T-helper 9 cell (primary cell): ENCODE data around the gene ALKAL2.

Experiments
- DNase-seq: peaks from one replicate; pipeline ENCODE4 v3.0.0-alpha.2; 2020

The ALKAL2 gene

DNA sequence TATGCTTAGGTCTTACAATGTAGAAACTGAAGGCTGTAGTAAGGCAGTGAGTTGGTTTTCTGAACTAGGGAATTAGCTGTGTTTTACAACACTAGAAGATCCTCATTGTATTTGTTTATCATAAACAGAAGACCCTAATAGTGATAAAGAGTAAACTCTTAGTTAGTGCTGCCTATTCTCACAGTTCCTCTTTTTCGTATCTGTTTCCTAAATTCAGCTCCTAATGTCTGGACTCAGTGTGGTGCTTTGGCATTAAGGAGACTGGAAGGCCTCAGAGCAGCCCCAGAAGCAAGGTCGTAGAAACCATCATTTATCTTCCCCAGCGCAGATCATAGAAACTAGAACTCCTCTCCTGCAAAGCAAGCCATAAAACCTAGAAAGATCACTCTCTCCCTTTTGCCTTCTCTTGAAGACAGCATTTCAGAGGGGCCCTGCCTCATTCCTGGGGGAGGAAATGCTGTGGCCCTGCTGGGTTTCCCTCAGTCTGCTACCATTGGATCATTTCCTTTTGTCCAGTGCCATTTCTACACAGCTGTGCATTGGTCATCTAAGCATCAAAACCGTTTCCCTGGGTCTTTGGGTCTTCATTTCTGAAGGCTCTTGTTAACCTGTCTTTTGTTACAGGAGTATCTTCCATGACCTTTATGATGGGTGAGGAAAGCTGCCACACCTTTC, 18.4 kb downstream of the ALKAL2 start:
- DNase-seq = no peak

DNA sequence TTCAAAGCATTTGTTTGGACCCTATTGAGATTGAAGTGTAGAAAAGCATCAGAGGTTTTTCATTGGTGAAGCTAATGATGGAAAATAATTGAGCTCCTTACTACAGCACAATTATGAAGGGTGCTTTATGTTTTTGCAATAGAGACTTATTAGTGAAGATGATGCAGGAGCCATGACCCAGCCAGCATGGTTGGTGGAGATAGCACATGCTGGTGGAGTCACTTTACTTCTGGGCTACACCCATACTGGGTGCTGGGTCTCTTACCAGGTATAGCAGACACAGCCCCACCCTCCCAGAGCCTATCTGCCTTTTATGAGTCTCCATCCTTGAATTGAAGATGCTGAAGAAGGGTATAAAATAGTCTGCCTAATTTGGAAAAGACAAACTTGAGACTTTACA, 19.6 kb downstream of the ALKAL2 start:
- DNase-seq = no peak

DNA sequence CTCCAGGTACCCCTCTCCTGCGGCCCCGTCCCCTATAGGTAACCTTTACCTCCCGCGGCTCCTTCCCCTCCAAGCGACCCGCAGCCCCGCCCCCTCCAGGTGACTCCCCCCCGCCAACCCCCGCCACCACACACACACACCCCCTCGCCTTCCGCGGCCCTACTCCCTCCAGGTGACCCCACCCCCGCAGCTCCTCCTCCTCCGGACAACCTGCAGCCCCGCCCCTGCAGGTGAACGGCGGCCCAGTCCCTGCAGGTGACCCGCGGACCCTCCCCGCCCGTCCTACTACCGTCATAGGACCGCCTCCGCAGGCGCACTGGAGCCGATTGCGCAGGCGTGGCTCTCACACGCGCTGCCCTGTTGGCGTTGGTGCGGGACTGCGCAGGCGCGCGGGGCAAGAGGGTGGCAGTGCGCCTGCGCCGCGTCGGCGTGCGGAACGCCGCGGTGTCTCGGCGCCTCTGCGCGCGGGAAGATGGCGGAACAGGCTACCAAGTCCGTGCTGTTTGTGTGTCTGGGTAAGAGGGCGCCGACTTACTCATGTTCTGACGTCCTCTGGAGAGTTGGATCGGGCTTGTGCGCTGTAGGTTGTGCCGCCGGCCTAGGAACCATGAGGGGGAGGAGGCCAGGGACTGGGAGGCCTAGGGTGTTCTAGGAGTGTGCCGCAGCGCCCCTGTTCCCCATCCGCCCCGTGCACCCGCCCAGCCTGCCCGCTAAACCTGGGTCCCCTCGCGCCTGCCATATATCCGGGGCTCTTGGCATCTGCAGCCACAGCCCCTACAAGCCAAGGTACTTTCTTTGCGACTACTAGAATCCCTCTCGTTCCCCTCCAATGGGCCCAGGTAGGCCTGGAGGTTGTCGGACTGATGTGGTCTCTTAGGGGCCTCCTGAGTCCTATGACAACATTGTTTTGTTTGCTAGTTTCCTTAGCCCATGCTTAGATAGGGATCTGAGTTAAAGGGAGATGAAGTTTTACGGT, 23.1 kb downstream of the ALKAL2 start, which contains the start of gene ACP1:
Gene ACP1, plus strand, starts transcription at position 455 of the 976 bp plus-strand sequence. Its CDS starts 18 bp downstream, at position 473.
- DNase-seq = peak; percentile 93

DNA sequence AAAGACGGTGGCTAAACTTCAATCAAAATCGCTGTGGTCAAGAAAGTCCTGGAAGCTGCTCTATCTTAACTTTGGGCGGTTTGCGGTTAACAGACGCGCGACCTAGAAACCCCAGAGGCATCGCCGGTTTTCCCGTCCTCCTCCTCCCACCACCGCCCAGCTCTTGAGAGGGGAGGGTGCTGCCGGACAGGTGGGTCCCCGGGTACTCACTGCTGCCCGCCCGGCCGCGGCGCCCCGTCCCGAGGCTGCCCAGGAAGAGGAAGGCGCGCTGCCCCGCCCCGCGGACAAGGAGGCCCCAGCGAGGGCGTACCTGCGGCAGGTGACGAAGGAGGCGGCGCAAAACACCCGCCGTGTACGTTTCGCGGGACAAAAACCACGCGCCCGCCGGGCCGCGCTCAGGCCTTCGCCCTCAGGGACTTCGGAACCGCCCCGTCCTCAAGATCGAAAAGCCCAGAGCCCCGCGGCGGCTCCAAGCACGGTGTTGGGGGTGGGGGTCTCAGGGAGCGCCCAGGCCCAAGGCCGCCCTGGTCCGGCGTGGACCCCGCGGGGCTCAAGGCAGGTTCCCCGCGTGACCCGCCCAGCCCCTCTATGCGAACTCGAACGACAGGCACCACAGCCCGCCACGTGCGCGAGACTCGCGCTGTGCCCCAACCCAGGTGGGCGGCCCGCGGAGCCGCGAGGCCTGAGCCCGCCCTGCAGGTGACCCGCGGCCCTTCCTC, 24.0 kb downstream of the ALKAL2 start, which contains the start of gene SH3YL1:
Gene SH3YL1, minus strand, starts transcription at position 259 of the 719 bp plus-strand sequence. Its CDS starts 48 bp downstream, at position 211.
- peak; percentile 56 for DNase-seq

DNA sequence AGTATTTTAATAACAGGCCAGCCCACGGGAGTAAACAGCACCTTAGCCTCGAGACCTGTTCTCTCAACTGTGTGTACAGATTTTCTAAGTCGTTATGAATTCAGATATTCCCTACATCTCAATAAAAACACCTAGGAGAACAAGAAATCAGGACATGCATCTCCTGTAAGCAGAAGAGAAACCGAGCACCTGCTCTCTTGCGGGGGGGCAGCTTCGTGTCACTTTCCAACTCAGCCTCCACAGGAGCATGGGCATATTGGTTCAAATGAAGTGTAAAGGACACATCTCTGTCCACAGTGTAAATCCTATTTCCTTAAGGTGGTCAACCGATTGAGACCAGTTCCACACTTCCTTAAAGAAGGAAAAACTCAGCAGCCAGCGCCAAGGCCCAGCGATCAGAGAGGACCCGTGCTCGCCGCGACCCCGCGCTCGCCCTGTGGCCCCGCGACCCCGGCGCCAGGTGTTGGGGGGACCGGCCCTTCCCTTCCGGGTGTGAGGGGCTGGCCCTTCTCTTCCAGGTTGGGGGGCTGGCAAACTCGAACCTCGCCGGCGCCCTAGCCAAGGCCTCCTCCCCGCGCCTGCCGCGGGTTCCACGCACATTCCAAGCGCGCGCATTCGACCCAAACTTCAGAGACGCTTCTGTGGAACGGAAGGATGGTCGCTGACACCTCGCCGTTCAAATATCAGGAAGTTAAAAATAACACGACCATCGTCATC, 24.7 kb downstream of the ALKAL2 start:
- no peak for DNase-seq

DNA sequence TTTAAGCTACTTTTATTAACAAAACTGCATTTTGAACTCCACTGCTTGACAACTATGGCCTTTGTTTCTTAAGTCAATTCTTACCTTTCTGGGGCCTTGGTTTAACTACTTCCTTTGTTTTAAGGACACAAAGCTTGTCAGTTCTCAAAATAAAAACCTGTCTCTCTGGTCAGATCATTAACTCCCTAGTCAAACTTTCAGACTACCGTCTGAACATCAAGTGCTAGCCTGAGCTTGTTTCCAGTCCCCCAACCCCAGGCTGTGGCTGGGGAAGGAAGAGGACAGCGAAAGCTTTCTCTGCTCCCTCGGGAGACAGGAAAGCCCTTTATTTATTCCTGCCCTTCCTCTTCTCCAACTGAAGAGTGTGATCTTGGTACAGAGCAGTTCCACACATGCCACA, 25.8 kb downstream of the ALKAL2 start:
- DNase-seq = no peak

DNA sequence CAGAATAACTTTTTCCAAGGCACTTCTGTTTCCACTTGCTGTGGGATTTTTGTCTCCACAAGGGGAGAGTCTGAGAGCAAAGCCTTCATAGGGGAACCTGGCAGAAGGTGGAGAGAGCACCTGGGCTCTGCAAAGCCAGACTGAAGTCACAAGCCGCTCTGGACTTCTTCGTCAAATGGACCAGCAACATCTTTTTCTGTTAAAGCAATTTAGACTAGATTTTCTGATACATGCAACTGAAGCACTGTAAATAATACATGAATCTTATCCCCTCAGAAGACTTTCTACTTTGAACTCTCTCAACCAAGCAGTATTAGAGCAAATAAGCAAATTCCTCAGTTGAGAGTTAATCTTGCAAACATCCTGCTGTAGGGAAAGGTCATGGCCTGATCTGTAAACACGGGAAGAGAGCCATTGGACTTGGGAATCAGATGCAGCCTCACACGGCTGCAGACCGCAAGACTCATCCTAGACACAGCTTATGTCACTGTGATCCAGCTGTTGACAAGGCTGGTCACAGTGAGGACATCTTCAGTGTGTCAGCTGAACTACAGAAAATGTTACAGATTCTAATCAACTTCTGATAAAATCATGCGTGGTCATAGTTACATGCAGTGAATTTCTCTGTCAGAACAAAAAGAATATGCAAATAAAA, 27.3 kb downstream of the ALKAL2 start:
- DNase-seq = no peak

DNA sequence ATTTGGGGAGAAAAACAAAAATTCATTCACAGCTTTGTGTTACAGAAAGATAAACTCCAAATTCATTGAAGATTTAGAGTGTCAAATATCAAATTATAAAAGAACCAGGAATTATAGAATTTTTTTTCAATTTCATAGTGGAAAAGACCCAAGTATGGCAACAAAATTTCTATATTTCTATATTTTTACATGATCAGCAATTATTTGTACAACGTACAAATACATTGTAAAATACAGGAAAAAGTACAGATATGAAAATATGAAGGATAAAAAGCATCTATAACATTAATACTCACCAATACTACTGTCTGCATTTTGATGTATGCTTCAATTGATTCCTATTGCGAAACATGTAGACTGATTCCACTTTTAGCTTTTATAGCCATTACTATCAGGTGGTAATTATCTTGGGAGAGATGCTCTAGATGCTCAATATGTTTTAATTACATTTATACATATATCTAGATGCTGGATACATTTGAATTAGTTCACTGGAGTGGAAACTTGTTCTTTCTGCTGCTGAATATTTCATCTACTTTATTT, 28.0 kb downstream of the ALKAL2 start:
- DNase-seq = no peak

DNA sequence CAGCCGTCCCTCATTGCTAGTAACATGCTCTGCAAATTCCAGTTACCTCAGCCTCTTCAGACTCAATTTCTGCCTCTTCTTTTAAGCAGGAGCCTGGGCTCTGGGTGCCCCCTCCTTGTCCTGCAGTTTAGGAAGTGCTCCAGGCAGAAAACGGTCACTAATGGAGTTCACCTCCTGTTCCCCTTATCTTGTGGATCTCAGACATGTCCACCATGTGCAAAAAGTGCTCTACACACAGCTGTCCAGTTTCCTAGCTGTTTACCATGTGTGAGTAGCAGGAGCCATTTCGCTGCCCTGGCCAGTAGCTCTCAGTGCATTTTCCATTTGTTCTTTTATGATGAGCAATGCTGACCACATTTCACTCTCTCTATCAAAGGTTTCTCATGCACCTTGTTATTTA, 29.0 kb downstream of the ALKAL2 start:
- no peak for DNase-seq

DNA sequence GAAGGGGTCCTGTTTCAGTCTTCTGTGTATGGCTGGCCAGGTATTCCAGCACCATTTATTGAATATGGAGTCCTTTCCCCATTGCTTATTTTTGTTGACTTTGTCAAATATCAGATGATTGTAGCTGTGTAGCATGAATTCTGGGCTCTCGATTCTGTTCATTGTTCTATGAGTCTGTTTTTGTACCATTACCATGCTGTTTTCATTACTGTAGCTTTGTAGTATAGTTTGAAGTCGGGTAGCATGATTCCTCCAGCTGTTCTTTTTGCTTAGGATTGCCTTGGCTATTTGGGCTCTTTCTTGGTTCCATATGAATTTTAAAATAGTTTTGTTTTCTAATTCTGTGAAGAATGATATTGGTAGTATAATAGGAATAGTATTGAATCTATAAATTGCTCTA, 30.0 kb downstream of the ALKAL2 start:
- no peak for DNase-seq

DNA sequence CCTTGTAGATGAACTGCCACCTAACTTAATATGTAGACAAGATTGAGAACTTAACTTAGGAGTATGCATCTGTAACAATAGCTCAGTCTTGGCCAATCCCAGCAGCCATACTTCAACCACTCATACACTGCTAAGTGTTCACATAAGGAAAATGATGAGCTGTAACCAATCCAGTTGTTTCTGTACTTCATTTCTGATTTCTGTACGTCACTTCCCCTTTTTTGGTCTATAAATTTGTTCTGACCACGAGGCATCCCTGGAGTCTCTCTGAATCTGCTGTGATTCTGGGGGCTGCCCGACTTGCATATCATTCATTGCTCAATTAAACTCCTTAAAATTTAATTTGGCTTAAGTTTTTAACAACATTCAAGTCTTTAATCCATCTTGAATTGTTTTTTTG, 30.5 kb downstream of the ALKAL2 start:
- no peak for DNase-seq

DNA sequence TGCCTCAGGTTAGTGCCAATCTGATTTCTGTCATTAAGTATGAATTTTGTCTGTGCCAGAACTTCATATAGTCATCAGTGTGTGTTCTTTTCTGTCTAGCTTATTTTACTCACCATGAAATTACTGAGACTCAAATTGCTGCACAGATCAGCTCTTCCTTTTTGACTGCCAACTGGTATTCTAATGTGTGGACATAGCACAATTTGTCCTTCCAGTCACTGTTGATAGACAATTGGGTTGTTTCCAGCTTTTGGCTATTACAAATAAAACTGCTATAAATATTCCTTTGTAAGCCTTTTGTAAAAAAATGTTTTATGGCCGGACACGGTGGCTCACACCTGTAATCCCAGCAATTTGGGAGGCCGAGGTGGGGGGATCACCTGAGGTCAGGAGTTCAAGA, 31.8 kb downstream of the ALKAL2 start:
- DNase-seq = no peak

DNA sequence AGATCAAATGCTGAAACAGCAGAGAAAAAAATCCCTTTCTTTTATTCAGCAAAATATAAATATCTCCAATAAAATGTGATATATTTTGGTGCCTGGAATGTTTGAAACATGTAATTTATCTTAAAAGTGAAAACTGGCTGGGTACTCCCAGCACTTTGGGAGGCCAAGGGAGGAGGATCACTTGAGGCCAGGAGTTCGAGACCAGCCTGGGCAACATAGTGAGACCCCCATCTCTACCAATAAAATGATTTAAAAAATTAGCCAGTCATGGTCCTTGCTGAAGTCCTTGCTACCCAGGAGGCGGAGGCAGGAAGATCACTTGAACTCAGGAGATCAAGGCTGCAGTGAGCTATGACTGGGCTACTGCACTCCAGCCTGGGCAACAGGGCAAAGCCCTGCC, 32.7 kb downstream of the ALKAL2 start:
- no peak for DNase-seq

DNA sequence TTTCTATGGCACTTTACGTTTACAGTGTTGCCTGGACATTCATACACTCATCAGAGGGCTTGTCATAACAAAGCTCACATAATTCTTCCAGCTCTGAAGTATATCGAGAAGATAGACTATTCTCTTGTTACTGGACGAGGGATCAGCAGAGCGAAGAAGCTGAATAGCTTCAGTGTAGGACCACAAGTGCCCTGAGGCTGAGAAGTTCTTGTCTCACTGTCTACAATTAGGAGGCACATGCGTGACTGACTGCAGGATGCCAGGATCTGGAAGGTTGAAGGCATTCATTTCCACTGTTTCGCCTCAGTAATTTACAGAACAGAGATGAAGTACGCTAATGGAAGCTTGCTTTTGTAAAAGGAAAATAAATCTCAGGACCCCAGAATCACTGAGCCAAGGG, 33.6 kb downstream of the ALKAL2 start:
- DNase-seq = no peak

DNA sequence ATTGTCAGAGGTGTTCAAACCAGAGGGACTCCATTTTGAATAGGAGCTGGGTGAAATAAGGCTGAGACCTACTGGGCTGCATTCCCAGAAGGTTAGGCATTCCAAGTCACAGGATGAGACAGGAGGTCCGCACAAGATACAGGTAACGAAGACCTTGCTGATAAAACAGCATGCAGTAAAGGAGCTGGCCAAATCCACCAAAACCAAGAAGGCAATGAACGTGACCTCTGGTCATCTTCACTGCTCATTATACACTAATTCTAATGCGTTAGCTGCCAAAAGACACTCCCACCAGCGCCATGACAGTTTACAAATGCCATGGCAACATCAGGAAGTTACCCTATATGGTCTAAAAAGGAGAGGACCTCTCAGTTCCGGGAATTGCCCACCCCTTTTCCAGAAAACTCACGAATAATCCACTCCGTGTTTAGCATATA, 34.7 kb downstream of the ALKAL2 start:
- DNase-seq = no peak

DNA sequence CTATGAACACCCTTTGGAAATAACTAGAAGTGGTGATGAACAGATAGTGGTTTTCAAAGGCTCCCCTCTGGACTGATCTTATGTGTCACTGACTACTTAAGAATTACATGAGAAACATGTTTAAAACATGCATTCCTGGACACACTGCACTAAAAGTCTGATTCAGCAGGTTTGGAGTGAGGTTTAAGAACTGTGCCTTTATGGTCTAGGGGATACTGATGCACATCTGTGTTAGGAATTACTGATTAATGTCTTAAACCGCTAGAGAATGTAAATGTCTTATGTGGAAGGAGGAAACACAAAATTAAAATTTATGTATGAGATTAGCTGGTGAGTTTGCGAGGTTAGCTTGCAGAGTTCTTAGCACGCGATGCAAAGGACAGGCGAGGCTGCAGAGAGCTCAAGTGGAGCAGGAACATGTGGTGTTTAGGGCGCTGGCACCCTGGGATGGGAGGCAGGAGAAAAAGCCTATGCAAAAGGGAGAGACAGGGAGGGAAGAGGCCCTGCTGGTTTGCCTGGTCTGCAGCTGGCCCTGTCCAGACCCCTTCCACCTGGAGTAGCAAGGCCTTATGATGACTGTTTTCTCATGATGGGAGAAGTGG, 35.8 kb downstream of the ALKAL2 start:
- no peak for DNase-seq

DNA sequence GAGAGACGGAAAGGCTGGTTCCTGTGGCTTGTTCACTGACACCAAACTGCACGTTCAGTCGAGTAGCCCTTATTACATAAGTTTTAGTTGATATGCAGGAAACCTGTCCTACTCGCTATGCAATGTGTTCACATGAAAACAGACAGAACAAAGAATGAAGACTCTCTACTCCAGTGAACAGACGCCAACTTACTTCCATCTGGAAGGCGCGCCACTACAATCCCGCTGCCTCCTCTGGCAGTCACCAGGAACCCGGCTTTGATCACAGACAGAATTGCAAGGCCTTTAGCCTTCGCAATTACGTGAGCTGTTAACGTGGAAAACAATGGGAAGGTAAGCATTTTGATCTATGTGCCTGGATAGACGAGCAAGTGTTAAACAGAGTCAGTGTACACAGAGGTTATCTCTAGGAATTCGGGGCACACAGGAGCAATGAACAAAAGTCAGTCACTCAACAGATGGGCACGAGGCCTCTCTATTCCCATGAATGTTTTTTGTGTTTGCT, 38.3 kb downstream of the ALKAL2 start:
- DNase-seq = no peak

DNA sequence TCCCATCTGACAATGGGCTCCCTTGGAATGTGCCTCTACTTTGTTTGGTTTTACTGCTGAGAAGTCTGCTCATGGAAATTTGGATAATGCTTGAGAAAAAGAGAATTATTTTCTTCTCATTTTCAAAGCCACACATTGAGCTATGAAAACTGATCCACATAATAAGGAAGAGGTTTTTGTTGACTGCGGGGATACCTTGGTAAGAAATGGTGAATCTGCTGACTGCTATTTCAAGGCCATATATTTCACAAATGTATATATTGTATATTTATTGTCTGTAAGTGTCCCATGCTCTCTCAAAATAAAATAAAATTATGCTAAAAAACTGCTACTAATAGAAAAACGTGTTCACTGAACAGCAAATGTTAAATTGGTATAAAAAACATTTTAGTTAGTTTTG, 39.2 kb downstream of the ALKAL2 start:
- DNase-seq = no peak

DNA sequence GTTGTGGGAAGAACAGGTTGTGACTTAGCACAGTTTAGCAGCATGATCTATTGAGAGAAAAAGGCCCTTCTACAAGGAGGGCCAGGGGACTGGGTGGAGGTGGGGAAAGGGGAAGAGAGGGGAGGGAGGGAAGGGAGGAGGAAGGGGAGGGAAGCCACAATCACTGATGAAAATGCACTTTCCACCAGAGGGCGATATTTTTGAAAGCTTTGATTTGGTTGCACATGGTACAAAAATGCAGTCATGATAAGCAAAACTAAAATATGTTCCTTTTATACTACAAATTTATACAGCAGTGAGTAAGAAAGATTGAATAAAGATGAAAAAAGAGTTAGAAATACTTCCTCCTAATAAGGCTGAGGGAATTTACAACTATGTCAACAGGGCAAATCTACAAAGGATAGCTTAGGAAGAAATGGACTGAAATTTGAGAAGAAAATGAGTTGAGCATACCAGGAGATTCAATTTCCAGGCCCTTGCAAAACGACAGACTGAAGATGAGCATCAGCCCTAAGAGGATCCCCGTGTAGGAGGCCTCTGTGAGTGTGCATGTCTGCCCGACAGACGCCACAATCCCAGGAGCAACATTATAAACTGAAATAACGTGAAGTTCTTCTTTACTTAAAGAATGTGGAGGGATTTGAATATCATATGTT, 41.3 kb downstream of the ALKAL2 start:
- no peak for DNase-seq

DNA sequence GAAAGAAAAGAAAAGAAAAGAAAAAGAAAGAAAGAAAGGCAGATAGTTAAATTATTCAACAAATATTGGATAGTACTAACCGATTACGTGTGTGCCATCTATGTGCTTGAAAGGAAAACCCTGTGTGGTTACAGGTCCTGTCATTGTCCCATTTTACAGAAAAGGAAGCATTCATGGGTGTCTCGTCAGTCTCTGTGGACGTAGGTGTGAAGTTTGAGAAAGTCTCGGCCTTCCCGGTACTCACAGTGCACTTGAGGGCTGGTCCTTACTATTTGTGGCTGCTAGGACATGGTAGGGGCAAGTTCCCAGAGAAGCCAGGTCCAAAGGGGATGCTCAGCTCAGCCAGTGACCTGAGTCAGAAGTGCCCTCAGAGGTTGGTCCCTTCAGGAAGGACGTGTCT, 43.3 kb downstream of the ALKAL2 start:
- DNase-seq = no peak
